Testis (tissue), 2 donors: ENCODE data around the gene SPP1.

Experiments
- POLR2A ChIP-seq: fragments of 450-650 bp; IDR thresholded peaks from one replicate; pipeline ENCODE4 v1.6.1; 2017; ENCODE audit warnings: antibody characterized with exemption, mild to moderate bottlenecking, moderate library complexity
- TF ChIP-seq, protein P1 (sequence below), 3 experiments: fragments of 450-650 bp in 2 of 3; fragments of 200-600 bp in 1 of 3; sonication (generic) in 1 of 3; IDR thresholded peaks; one replicate each; pipeline ENCODE4 v1.5.1; 2016 to 2019; ENCODE audit warnings: antibody characterized with exemption in 3 of 3, mild to moderate bottlenecking in 2 of 3, moderate library complexity in 1 of 3

DNA sequence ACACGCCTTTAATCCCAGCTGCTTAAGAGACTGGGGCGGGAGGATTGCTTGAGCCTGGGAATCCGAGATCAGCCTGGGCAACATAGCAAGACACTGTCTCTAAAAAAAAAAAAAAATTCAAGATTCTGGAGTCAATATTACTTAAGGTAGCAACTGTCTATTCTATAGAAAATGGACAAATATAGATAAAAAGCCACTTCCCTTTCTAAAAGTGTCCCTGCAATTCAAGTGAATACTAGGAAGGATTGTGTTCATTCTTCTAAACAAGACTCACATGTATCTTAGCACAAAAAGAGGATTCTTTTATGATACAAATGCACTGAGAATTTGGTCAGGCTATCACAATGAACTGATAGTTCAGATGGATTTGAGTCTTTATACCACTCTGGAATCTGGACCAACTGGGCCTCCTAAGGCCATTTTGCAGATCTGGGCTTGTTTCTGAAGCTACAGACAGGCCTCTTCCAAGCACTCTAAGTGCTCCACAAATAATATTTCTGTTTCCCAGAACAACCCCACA lies 38.9 kb downstream of the SPP1 start:
- TF ChIP-seq, protein P1, sequence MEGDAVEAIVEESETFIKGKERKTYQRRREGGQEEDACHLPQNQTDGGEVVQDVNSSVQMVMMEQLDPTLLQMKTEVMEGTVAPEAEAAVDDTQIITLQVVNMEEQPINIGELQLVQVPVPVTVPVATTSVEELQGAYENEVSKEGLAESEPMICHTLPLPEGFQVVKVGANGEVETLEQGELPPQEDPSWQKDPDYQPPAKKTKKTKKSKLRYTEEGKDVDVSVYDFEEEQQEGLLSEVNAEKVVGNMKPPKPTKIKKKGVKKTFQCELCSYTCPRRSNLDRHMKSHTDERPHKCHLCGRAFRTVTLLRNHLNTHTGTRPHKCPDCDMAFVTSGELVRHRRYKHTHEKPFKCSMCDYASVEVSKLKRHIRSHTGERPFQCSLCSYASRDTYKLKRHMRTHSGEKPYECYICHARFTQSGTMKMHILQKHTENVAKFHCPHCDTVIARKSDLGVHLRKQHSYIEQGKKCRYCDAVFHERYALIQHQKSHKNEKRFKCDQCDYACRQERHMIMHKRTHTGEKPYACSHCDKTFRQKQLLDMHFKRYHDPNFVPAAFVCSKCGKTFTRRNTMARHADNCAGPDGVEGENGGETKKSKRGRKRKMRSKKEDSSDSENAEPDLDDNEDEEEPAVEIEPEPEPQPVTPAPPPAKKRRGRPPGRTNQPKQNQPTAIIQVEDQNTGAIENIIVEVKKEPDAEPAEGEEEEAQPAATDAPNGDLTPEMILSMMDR (IDR thresholded peaks at IDR 0.05): no peak
- TF ChIP-seq POLR2A: no peak
